A673 (cell line): ENCODE results near the gene LAGE3.

Experiments used
- CTCF ChIP-seq: fragments of 300-800, 200-600 bp; sonication (generic); conservative IDR thresholded peaks from 2 replicates; pipeline ENCODE4 v1.5.1; 2017; ENCODE audit warnings: low read depth, mild to moderate bottlenecking, antibody characterized with exemption, low read length, moderate library complexity, mixed read lengths
- EZH2 ChIP-seq: fragments of 200-600 bp; sonication (generic); IDR thresholded peaks from 2 replicates; pipeline ENCODE4 v1.6.1; 2017; ENCODE audit warnings: borderline replicate concordance, low read depth, mild to moderate bottlenecking, mixed read lengths, antibody characterized with exemption, low read length; ENCODE audit not compliant: poor library complexity, severe bottlenecking

- no peak for TF ChIP-seq CTCF
- TF ChIP-seq EZH2 = no peak
Observed at GRCh38 chrX:154430916-154431315, 48.2 kb downstream of the LAGE3 start.
